Lower leg skin (tissue), 3 donors: ENCODE data around the gene STAC.

Source experiments
- CTCF ChIP-seq, 3 donors: fragments of 450-650 bp; IDR thresholded peaks; one replicate each; pipeline ENCODE4 v1.5.1; 2016; ENCODE audit warnings: antibody characterized with exemption in 3 of 3, mild to moderate bottlenecking in 3 of 3, moderate library complexity in 2 of 3
- POLR2A ChIP-seq, 2 donors: fragments of 450-650 bp; IDR thresholded peaks; one replicate each; pipeline ENCODE4 v1.6.1; 2016 to 2017; ENCODE audit warnings: antibody characterized with exemption in 2 of 2, mild to moderate bottlenecking in 1 of 2, moderate library complexity in 1 of 2

- TF ChIP-seq CTCF (IDR thresholded peaks at IDR 0.05) (no peak), POLR2A (IDR thresholded peaks at IDR 0.05) (no peak)
These were observed 112.7 kb downstream of the STAC start for GRCh38 chr3:36493051-36493450.
